Stimulated activated CD8-positive, alpha-beta memory T cell treated with anti-CD3 and anti-CD28 coated beads, Interleukin-15, amount 100 ng/mL, for 1 hour (primary cell): ENCODE data around the gene DPYSL5.
"Not testable (repeated sequence)": the region's sequence is repeated elsewhere in the genome, so short reads cannot be mapped to it uniquely, and the experiment has no call there.

ENCODE experiments used
- DNase-seq: peaks from one replicate; pipeline ENCODE4 v3.0.0-alpha.2; 2020; ENCODE audit warnings: low read depth

The DPYSL5 gene

DNA sequence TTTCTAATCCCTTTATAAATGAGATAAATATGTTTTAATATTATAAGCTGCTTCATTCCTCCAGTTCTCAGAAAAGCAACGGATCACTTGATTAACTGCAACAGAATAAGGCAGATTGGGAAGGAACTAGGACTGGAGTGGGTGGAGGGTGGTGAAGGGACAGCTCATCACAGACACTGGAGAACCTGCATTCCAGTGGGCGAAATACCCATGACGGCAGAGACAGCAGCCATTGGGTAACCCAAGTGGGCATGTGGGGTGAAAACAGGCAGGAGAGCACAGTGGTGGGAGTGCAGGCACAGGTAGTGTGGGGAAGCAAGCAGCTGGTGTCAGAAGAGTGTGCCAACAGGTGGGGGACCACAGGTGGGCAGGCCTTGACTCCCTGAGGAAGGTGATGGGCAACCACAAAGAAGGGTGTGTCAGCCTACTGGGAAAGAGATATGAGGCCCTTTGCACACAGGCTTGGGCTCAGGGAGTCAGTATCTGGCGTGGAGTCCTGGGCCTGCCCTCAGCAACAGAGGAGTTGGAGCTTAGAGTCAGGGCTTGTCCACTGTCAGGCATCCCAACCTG, 27.2 kb downstream of the DPYSL5 start:
- no peak for DNase-seq

DNA sequence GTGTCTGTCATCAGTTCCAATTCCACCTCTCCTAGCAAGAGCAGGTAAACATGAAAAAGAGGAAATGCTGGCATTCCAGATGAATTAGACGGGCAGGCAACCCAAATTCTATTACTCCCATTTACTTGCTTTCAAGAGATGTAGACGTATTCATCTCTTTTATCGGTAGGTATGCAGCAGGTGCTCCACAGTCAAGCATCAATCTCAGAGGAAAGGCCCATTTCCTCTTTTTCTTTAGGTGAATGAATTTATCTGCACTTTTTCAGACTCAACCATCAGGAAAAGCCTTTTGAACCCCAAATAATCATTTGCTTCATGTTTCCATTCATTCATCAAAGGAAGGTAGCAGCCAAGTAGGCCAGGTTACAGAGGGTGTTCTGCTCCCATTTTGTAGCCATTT, 27.9 kb downstream of the DPYSL5 start:
- no peak for DNase-seq

- DNase-seq: no peak
Measured at GRCh38 chr2:26876260-26876659, 28.3 kb downstream of the DPYSL5 start.

DNA sequence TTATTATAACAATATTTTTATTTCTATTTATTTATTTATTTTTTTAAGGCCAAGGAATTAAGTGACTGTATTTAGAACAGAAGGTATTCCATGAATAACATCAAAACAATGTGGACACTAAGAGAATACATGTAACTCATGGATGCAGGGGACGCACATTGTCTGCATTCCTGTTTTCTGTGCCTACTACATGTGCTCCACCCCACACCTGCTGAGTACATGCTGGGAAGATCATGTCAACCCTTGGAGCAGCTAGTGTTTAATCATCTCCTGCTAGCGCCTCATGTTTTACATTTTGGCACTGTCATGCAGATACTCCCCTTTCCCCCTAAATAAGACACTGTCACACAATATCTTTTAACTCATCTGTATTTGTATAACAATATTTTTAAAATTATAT, 29.3 kb downstream of the DPYSL5 start:
- DNase-seq: no peak

- DNase-seq: no peak
Measured at GRCh38 chr2:26880161-26880560, 32.2 kb downstream of the DPYSL5 start.

DNA sequence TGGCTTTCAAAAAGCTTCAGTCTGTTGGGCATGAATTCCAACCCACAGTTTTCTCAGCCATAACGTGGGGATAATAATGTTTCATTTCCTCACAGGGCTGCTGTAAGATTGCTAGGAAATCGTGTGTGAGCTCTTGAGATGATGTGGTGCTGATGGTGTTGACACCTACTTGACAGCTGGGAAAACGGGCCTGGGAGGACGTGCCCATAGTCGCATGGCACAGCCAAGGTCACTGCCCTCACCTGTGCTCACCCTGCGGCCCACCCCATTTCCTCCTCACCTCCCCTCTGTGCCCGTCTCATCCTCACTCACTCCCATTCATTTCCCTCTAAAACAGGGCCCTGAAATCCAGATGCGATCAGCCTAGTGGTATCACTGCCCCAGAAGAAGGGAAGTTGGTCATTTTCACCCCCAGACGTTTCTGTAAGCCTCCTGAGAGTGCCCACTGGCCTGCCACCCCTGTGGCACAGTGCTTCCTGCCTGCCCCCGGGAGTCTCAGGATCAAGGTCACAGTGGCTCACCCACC, 33.0 kb downstream of the DPYSL5 start:
- no peak for DNase-seq

- not testable (repeated sequence) for DNase-seq
Measured at GRCh38 chr2:26882220-26882619, 34.3 kb downstream of the DPYSL5 start.

GRCh38 chr2:26883956-26884355, 36.0 kb downstream of the DPYSL5 start:
- no peak for DNase-seq

GRCh38 chr2:26884486-26884885, 36.6 kb downstream of the DPYSL5 start:
- DNase-seq: no peak

GRCh38 chr2:26885651-26886329, 37.9 kb downstream of the DPYSL5 start:
- no peak for DNase-seq

DNA sequence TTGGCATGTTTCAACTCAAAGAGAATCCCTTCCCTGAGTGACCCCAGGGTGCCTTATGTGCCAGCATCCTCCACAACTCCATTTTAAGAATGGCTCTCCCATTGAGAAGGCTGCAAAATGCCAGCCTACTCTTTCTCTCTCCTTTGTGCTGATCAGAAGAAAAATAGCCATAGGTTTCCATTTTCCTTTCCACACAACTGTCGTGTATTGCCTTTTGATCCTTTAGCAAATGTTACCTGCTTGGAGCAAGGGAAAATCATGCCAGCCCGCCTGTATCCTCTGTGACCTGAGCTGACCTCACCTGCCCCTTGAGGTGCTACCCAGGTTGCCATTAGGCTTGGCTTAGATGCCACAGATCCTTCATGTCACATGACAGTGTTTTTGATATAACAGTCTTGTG, 38.8 kb downstream of the DPYSL5 start:
- DNase-seq: no peak

- DNase-seq: no peak
Measured at GRCh38 chr2:26887151-26887550, 39.2 kb downstream of the DPYSL5 start.

GRCh38 chr2:26889796-26890195, 41.9 kb downstream of the DPYSL5 start:
- DNase-seq: no peak

DNA sequence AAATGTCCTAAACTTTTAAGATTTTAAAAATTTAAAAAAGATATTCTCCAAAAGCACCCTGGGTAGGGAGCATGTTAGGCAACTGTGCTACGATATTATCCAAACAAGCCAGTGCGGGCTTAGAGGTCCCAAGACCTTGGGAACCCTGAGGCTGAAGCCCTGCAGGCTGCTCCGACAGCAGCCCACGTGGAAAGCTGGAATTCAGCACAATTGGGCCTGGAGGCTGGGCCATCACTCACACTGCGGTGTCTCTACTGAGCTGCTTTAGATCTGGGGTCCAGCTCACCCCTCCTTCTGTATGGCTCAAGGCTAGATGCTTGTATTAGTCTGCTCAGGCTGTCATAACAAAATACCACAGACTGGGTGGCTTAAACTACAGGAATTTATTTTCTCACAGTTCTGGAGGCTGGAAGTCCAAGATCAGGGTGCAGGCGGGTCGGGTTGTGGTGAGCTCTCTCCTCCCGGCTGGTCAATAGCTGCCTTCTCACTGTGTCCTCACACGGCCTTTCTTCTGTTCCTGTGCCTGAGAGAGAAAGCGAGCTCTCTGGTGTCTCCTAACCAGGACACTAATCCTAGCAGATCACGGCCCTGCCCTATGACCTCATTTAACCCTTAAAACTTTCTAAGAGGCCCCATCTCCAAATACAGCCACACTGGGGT, 42.5 kb downstream of the DPYSL5 start:
- no peak for DNase-seq

DNA sequence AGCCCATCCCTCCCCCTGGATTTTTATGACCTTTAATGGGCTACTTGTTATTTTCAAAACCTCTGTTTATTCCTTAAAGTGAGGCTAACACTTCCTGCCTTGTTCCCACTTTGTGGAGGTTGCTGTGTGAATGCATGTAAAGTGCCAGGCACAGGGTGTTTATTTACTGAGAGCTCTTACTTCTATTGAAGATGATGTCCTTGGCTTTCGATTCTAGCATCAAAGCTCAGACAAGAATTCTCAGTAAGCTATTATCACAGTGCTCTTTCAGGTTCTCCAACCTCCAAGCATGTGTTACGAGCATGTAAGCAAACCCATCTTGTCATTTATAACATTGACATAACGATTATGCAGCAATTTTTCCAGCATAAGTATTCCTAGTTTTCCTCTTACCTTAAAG, 44.2 kb downstream of the DPYSL5 start:
- DNase-seq: no peak

DNA sequence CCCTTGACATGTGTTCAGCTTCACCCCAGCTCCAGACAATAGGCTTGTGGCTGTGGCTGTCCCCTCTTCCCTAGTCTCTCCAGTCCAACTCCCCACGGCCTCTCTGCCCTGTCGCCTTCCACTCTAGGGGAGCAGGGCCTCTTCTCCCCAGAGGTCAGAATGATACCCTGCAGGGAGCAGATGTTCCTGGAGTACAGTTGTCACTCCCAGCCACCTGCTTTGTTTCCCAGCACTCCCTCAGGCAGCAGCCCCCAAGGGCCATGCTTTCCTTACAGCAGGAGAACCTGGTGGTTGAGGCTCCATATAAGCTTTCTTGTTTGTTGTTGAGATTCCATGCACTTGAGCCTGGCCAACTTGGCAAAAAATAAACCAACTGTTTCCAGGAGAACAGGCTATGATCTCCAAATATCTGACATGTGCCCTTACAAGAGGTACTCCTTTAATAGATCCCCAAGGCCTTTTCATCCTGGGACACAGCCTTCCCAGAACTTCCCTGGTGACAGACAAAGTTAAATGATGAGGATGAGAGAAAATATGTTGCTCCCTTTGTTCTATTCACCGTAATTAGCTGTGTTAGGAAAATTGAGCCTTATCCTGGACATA, 45.1 kb downstream of the DPYSL5 start:
- DNase-seq: no peak

DNA sequence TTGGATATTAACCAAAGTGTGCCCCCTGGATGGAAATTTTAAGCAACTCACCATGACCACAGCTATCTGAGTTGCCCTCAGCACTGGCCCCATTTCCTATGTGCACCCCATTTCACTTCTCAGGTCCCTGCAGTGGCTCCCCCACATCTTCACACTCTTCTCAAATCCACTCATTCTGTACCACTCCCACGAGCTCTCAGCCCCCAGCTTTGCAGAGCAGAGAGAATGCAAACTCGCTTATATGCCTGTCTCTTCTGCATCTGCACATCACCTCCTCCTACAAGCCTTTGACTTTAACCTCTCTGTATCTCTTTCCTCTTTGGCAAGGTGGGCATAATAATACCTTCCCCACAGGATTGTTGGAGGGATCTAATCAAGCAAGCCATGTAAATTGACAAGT, 46.2 kb downstream of the DPYSL5 start:
- DNase-seq: no peak

GRCh38 chr2:26897807-26898479, 50.0 kb downstream of the DPYSL5 start:
- DNase-seq: no peak

- DNase-seq: no peak
Measured at GRCh38 chr2:26898480-26899078, 50.6 kb downstream of the DPYSL5 start.

DNA sequence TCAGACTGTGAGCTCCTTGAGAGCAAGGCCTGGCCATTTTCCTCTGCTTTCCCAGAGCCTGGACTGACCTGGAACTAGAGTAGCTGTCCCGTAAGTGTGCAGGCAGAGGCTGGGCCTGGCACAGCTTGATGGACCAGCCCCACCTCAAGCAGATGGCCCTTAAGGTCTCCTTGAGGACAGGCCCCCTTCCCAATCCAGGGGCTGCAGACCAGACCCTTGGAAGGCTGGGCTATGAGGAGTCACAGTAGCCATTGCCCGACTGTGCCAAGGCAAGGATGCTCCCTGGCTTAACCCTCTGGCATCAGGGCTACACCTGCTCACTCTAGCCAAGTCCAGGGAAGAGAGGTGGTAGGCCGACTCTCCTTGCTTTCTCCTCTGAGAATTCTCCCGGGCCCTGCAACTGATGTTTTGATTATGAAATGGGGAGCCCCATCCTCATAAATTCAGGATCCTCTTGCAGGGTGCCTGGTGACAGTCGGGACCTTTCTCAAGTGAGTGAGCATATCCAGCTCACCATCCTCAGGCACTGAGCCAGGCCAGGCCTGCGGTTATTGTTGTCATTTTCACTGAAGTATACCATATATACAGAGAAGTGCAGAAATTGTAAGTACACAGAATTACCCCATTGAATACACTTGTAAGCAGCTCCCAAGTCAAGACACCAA, 51.7 kb downstream of the DPYSL5 start:
- no peak for DNase-seq

DNA sequence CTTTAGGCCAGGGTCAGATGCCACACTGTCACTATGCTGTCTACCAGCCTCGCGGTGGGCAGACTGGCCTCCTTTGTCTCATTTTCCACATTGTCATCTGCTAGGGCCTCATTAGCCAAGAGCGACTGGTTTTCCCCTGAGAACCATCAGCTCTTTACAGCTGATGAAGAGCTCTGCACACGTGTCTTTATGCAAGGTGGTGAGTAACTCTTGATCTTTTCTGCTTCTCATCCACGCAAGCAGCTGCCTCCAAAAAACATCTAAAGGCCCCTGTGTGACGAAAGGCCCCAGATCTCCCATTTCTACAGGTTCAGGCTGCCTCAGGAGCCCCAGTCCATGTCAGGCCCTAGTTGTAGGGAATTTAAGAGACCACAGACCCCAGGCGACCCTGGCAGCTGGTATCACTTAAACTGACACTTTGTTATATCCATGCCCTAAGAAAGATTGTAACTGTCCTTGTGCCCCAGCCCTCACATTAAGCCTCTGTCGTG, 52.9 kb downstream of the DPYSL5 start:
- no peak for DNase-seq
